Naive thymus-derived CD4-positive, alpha-beta T cell (primary cell): ENCODE results near the gene YKT6. TPM values are rescaled to one million over a fixed set of nuclear protein-coding genes. Genes with fewer than 3 reads are reported as not detected.

ENCODE experiments used
- ATAC-seq: fragments of 150-1000 bp; cut with Tn5 transposase; 2 replicates; pipeline ENCODE4 v1.10.0; 2021; ENCODE audit warnings: mild to moderate bottlenecking, moderate library complexity
- CTCF ChIA-PET: fragments of 350-600 bp; sonication (Branson Sonifier 250); formaldehyde crosslinking; loops from one replicate; lab custom pipeline; 2021; ENCODE audit warnings: antibody characterized with exemption; lab: Charles Lee
- POLR2A ChIA-PET: fragments of 350-600 bp; sonication (Branson Sonifier 250); formaldehyde crosslinking; loops from one replicate; lab custom pipeline; 2021; ENCODE audit warnings: antibody characterized with exemption, inconsistent platforms; lab: Charles Lee
- DNase-seq, 9 donors: peaks; one replicate each; pipeline versions ENCODE4 v3.0.0 to v3.0.0-alpha.2; 2020 to 2022; ENCODE audit warnings: mixed read lengths in 1 of 9
- H3K27ac ChIP-seq: one replicate; pipeline ENCODE4 v1.7.0; 2013; ENCODE audit warnings: mild to moderate bottlenecking, low read depth, low read length, moderate library complexity
- H3K27me3 ChIP-seq, 2 donors: one replicate each; pipeline ENCODE4 v1.7.0; 2013; ENCODE audit warnings: low read length in 2 of 2, mild to moderate bottlenecking in 2 of 2, moderate library complexity in 2 of 2; ENCODE audit not compliant: control insufficient read depth in 2 of 2, insufficient read depth in 2 of 2
- H3K36me3 ChIP-seq, 3 experiments: 1 replicate in 2 of 3; 2 replicates in 1 of 3; pipeline ENCODE4 v1.7.0; 2013; ENCODE audit warnings: low read length in 3 of 3, mild to moderate bottlenecking in 3 of 3, moderate library complexity in 1 of 3; ENCODE audit not compliant: insufficient read depth in 3 of 3, control insufficient read depth in 2 of 3
- H3K4me1 ChIP-seq, 2 donors: one replicate each; pipeline ENCODE4 v1.7.0; 2013; ENCODE audit warnings: low read length in 2 of 2, mild to moderate bottlenecking in 2 of 2, moderate library complexity in 1 of 2; ENCODE audit not compliant: control insufficient read depth in 2 of 2, insufficient read depth in 2 of 2
- H3K4me3 ChIP-seq: 2 replicates; pipeline ENCODE4 v1.7.0; 2013; ENCODE audit warnings: mild to moderate bottlenecking, low read length
- H3K9me3 ChIP-seq, 3 experiments: 1 replicate in 2 of 3; 2 replicates in 1 of 3; pipeline ENCODE4 v1.7.0; 2013; ENCODE audit warnings: low read length in 3 of 3; ENCODE audit not compliant: control insufficient read depth in 2 of 3
- H3K27ac Mint-ChIP-seq, 9 donors: one replicate each; pipeline ENCODE4 v1.8.0; 2020 to 2022; ENCODE audit warnings: mixed read lengths in 9 of 9, mild to moderate bottlenecking in 8 of 9, moderate library complexity in 5 of 9, inconsistent platforms in 2 of 9
- H3K27me3 Mint-ChIP-seq, 5 donors: one replicate each; pipeline ENCODE4 v1.8.0; 2021 to 2022; ENCODE audit warnings: mixed read lengths in 5 of 5, mild to moderate bottlenecking in 1 of 5
- H3K36me3 Mint-ChIP-seq, 5 donors: one replicate each; pipeline ENCODE4 v1.8.0; 2020 to 2022; ENCODE audit warnings: mixed read lengths in 5 of 5, mild to moderate bottlenecking in 3 of 5, inconsistent platforms in 1 of 5
- H3K4me1 Mint-ChIP-seq, 7 donors: one replicate each; pipeline ENCODE4 v1.8.0; 2020 to 2022; ENCODE audit warnings: mixed read lengths in 7 of 7, mild to moderate bottlenecking in 3 of 7, inconsistent platforms in 1 of 7
- H3K4me3 Mint-ChIP-seq, 10 donors: one replicate each; pipeline ENCODE4 v1.8.0; 2020 to 2022; ENCODE audit warnings: mild to moderate bottlenecking in 10 of 10, mixed read lengths in 10 of 10, moderate library complexity in 6 of 10, inconsistent platforms in 2 of 10
- H3K9me3 Mint-ChIP-seq, 11 donors: one replicate each; pipeline ENCODE4 v1.8.0; 2020 to 2022; ENCODE audit warnings: mixed read lengths in 11 of 11, mild to moderate bottlenecking in 4 of 11, inconsistent platforms in 1 of 11, moderate library complexity in 1 of 11
- intact Hi-C, 2 donors: fragments of 100-400 bp; cut with micrococcal nuclease; formaldehyde crosslinking; loops; one replicate each; pipeline ENCODE4 v1.15.1; 2023
- polyA plus RNA-seq, 2 donors: library from polyadenylated mRNA; unstranded; fragments of 300-500 nt; fragmentation: Illumina TruSeq; gene quantifications; one replicate each; pipeline ENCODE4 v1.2.3, GENCODE V29; 2021
- total RNA-seq, 6 experiments: library from RNA in 5 of 6; stranded (reverse) in 5 of 6; gene quantifications; 1 replicate in 5 of 6; 2 replicates in 1 of 6; pipeline ENCODE4 v1.2.3 and lab custom pipeline; 2021 to 2026

YKT6 gene
- total and polyA plus RNA-seq, 7 experiments from 2014 or later = 32.6 to 80.9 (median 59.9) TPM

GRCh38 chr7:44228571-44229350, 28.0 kb downstream of the YKT6 start:
- Mint-ChIP-seq H3K9me3 (peaks cover 0 to 1% (median 0%) of the 10 kb centered on the region in 11 donors), H3K27ac (no peak overlapping the region), H3K4me1 (peaks cover 0 to 1% (median 0%) of the 10 kb centered on the region in 7 donors), H3K36me3 (no peaks in the 10 kb centered on the region), H3K27me3 (peaks cover 0 to 4% (median 0%) of the 10 kb centered on the region in 5 donors), H3K4me3 (no peak overlapping the region)
- Histone ChIP-seq H3K4me3 (no peak overlapping the region), H3K4me1 (no peaks in the 10 kb centered on the region), H3K27ac (no peak overlapping the region), H3K9me3 (no peaks in the 10 kb centered on the region), H3K36me3 (no peaks in the 10 kb centered on the region), H3K27me3 (no peaks in the 10 kb centered on the region)
- DNase-seq (no peak), ATAC-seq (no peak)
- intact Hi-C loops = no loop called here
- CTCF ChIA-PET = no interaction called here
- POLR2A ChIA-PET = no interaction called here

DNA sequence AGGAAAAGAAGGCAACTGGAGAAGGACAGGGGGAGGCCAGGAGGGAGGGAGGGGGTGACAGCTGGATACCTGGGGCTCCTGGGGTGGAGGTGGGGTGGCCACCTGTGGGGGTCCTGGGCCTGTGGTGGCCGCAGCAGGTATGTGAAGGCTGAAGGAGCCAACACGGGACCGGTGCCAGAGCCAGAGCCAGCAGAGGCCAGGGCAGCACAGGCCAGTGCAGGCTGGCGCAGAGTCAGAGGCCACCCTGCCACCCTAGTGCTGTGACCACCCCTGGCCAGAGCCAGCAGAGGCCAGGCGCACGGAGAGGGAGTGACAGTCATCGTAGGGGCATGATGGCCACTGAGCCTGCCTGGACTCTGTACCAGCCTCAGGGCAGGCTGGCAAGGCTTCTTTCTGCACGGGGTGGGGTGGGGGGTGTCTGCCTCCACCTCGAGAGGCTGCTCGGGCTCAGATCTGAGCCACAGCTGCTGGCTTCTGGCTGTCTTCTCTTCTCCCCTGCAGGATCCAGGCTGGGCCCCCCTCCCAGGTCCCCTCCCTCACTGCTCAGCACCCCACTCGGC, 28.8 kb downstream of the YKT6 start:
- no peaks in the 10 kb centered on the region for H3K36me3 Mint-ChIP-seq
- ChIA-PET POLR2A (no interaction called here), CTCF (no interaction called here)
- H3K4me1 Mint-ChIP-seq = peaks cover 0 to 1% (median 0%) of the 10 kb centered on the region in 7 donors
- intact Hi-C loops = no loop called here
- ATAC-seq (no peak), DNase-seq (no peak)
- H3K36me3 ChIP-seq = no peaks in the 10 kb centered on the region
- H3K27ac Mint-ChIP-seq = no peak overlapping the region
- H3K9me3 ChIP-seq = no peaks in the 10 kb centered on the region
- no peaks in the 10 kb centered on the region for H3K27me3 ChIP-seq
- H3K27ac ChIP-seq = no peak overlapping the region
- H3K4me3 Mint-ChIP-seq = no peak overlapping the region
- H3K27me3 Mint-ChIP-seq = peaks cover 0 to 4% (median 0%) of the 10 kb centered on the region in 5 donors
- no peaks in the 10 kb centered on the region for H3K4me1 ChIP-seq
- peaks cover 0 to 1% (median 0%) of the 10 kb centered on the region in 11 donors for H3K9me3 Mint-ChIP-seq
- no peak overlapping the region for H3K4me3 ChIP-seq

DNA sequence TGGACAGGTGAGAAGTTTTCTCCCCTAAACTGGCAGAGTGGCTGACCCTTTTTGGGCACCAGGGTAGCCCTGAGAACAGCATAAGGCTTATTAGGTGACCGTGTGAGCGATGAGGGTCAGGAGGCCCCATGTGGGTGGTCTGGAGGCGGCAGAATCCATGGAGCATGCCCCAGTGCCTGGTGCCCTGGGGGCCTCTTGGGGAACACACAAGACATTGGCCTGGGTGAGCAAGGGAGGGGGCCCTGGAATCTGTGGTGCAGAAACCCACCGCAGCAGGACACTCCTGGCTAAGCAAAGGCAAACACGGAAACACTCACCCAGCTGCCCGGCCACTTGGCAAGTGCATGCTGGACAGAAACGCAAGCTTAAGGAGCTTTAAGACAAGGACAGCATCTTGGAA, 29.5 kb downstream of the YKT6 start:
- CTCF ChIA-PET = interaction anchor here (1.0 kb wide), 1 partner anchor 10 kb away, joined by 4 read pairs; no protein-coding TSS in a partner anchor
- peaks cover 0 to 1% (median 0%) of the 10 kb centered on the region in 11 donors for H3K9me3 Mint-ChIP-seq

GRCh38 chr7:44231088-44231487, 30.3 kb downstream of the YKT6 start:
- Histone ChIP-seq H3K36me3 (no peaks in the 10 kb centered on the region), H3K27me3 (no peaks in the 10 kb centered on the region), H3K27ac (no peak overlapping the region), H3K9me3 (no peaks in the 10 kb centered on the region), H3K4me1 (no peaks in the 10 kb centered on the region), H3K4me3 (no peak overlapping the region)
- Mint-ChIP-seq H3K4me3 (no peak overlapping the region), H3K27me3 (peaks cover 0 to 1% (median 0%) of the 10 kb centered on the region in 5 donors), H3K36me3 (no peaks in the 10 kb centered on the region), H3K4me1 (peaks cover 0 to 1% (median 0%) of the 10 kb centered on the region in 7 donors), H3K27ac (no peak overlapping the region), H3K9me3 (peaks cover 0 to 1% (median 0%) of the 10 kb centered on the region in 11 donors)
- intact Hi-C loops = no loop called here
- ChIA-PET POLR2A (no interaction called here), CTCF (interaction anchor here (1.0 kb wide), 1 partner anchor 10 kb away, joined by 4 read pairs; no protein-coding TSS in a partner anchor)
- no peak for ATAC-seq
- DNase-seq = no peak

More for the DNA sequence above, 29.5 kb downstream of the YKT6 start:
- intact Hi-C loops = no loop called here
- Histone ChIP-seq H3K27me3 (no peaks in the 10 kb centered on the region), H3K9me3 (no peaks in the 10 kb centered on the region), H3K4me1 (no peaks in the 10 kb centered on the region), H3K36me3 (no peaks in the 10 kb centered on the region), H3K27ac (no peak overlapping the region), H3K4me3 (no peak overlapping the region)
- Mint-ChIP-seq H3K27ac (no peak overlapping the region), H3K4me3 (no peak overlapping the region), H3K36me3 (no peaks in the 10 kb centered on the region), H3K27me3 (peaks cover 0 to 4% (median 0%) of the 10 kb centered on the region in 5 donors), H3K4me1 (peaks cover 0 to 1% (median 0%) of the 10 kb centered on the region in 7 donors)
- DNase-seq = no peak
- POLR2A ChIA-PET = no interaction called here
- no peak for ATAC-seq

- peaks cover 0 to 3% (median 0%) of the 10 kb centered on the region in 5 donors for H3K27me3 Mint-ChIP-seq
- CTCF ChIA-PET = no interaction called here
- peaks cover 0 to 1% (median 0%) of the 10 kb centered on the region in 11 donors for H3K9me3 Mint-ChIP-seq
- POLR2A ChIA-PET = no interaction called here
- DNase-seq (no peak), ATAC-seq (no peak)
- no peak overlapping the region for H3K4me3 ChIP-seq
- H3K4me1 Mint-ChIP-seq = no peaks in the 10 kb centered on the region
- no peaks in the 10 kb centered on the region for H3K9me3 ChIP-seq
- no peak overlapping the region for H3K27ac Mint-ChIP-seq
- intact Hi-C loops = no loop called here
- H3K36me3 Mint-ChIP-seq = no peaks in the 10 kb centered on the region
- H3K36me3 ChIP-seq = no peaks in the 10 kb centered on the region
- H3K27ac ChIP-seq = no peak overlapping the region
- H3K27me3 ChIP-seq = no peaks in the 10 kb centered on the region
- no peak overlapping the region for H3K4me3 Mint-ChIP-seq
- H3K4me1 ChIP-seq = no peaks in the 10 kb centered on the region
Measured at GRCh38 chr7:44232396-44232795, 31.6 kb downstream of the YKT6 start.

GRCh38 chr7:44232901-44233715, 32.3 kb downstream of the YKT6 start:
- Mint-ChIP-seq H3K27ac (peak overlapping the region in 1 of 9 donors; percentile 78), H3K9me3 (peaks cover 0 to 1% (median 0%) of the 10 kb centered on the region in 11 donors), H3K4me1 (no peaks in the 10 kb centered on the region), H3K4me3 (no peak overlapping the region), H3K36me3 (no peaks in the 10 kb centered on the region), H3K27me3 (peaks cover 0 to 3% (median 0%) of the 10 kb centered on the region in 5 donors)
- Histone ChIP-seq H3K27me3 (no peaks in the 10 kb centered on the region), H3K36me3 (no peaks in the 10 kb centered on the region), H3K27ac (no peak overlapping the region), H3K4me1 (no peaks in the 10 kb centered on the region), H3K9me3 (no peaks in the 10 kb centered on the region), H3K4me3 (no peak overlapping the region)
- no peak for ATAC-seq
- ChIA-PET CTCF (interaction anchor here (0.6 kb wide), 1 partner anchor 11 kb away, joined by 3 read pairs; no protein-coding TSS in a partner anchor), POLR2A (no interaction called here)
- no peak for DNase-seq
- intact Hi-C loops = no loop called here
